Tibial artery (tissue), 4 donors: Measurements from ENCODE around the gene LAMA5.

Experiments
- DNase-seq, 2 donors: peaks; one replicate each; pipeline ENCODE4 v3.0.0-alpha.2; 2019
- H3K27ac ChIP-seq, 2 donors: fragments of 200-600 bp; sonication (generic) in 1 of 2; 1 replicate in 1 of 2; 2 replicates in 1 of 2; pipeline ENCODE4 v1.5.1; 2018 to 2019; ENCODE audit warnings: mild to moderate bottlenecking in 1 of 2
- H3K27me3 ChIP-seq, 2 donors: fragments of 200-600 bp; sonication (generic) in 1 of 2; one replicate each; pipeline versions ENCODE4 v1.5.1 to v1.6.0; 2016 to 2019
- H3K36me3 ChIP-seq, 3 donors: fragments of 200-600 bp; sonication (generic) in 2 of 3; one replicate each; pipeline ENCODE4 v1.5.1; 2016 to 2019; ENCODE audit warnings: mild to moderate bottlenecking in 2 of 3
- H3K4me1 ChIP-seq, 4 donors: fragments of 200-600 bp; sonication (generic) in 2 of 4; 1 replicate in 3 of 4; 2 replicates in 1 of 4; pipeline ENCODE4 v1.5.1; 2016 to 2019
- H3K4me3 ChIP-seq, 2 donors: fragments of 200-600 bp; sonication (generic) in 1 of 2; 1 replicate in 1 of 2; 2 replicates in 1 of 2; pipeline ENCODE4 v1.5.1; 2018 to 2019; ENCODE audit warnings: mild to moderate bottlenecking in 2 of 2
- H3K9me3 ChIP-seq, 3 donors: fragments of 200-600 bp; sonication (generic) in 1 of 3; one replicate each; pipeline ENCODE4 v1.5.1; 2016 to 2019
- CTCF ChIP-seq, 2 experiments: fragments of 200-600 bp in 1 of 2; fragments of 450-650 bp in 1 of 2; IDR thresholded peaks; one replicate each; pipeline ENCODE4 v1.5.1; 2017 to 2019; ENCODE audit warnings: antibody characterized with exemption in 2 of 2, mild to moderate bottlenecking in 1 of 2, moderate library complexity in 1 of 2
- intact Hi-C: fragments of 100-400 bp; cut with DNase I; formaldehyde crosslinking; loops from one replicate; pipeline ENCODE4 v1.15.0; 2023; ENCODE audit warnings: low total_unique reads

The LAMA5 gene

DNA sequence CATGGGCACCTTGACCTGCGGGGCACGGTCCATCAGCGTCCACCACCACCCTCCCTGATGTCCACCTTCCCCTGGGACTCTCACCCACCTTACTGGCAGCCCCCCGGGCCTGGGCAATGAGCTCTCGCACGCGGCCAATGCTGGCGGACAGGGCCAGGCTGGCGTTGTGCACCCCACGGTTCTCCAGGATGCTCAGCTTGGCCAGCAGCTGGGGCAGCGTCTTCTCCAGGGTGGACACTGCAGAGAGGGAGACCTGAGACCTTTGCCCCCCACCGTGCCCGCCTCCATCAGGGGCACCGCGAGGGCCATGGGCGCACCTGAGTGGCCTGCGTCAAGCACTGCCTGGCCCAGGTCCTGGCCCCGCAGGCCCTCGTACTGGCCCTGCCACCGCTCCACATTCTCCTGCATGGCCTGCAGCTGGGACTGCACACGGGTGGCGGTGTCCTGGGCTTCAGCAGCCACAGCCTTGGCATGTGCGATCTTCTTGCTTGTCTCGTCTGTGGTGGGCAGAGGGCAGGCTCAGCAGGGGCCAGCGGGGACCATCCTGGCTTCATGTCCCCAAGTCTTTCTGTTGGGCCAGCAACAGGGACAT, 52.3 kb downstream of the LAMA5 start:
- DNase-seq: no peak
- Histone ChIP-seq H3K4me3 (no peak overlapping the region), H3K36me3 (peaks cover 91 to 95% (median 92%) of the 10 kb centered on the region in 3 donors), H3K9me3 (no peaks in the 10 kb centered on the region), H3K27ac (no peak overlapping the region), H3K4me1 (no peaks in the 10 kb centered on the region), H3K27me3 (no peaks in the 10 kb centered on the region)
- no peak for TF ChIP-seq CTCF (IDR thresholded peaks at IDR 0.05)
- intact Hi-C loops: loop anchor here (5.0 kb wide), 1 partner anchor 37 kb away; no protein-coding TSS in a partner anchor

DNA sequence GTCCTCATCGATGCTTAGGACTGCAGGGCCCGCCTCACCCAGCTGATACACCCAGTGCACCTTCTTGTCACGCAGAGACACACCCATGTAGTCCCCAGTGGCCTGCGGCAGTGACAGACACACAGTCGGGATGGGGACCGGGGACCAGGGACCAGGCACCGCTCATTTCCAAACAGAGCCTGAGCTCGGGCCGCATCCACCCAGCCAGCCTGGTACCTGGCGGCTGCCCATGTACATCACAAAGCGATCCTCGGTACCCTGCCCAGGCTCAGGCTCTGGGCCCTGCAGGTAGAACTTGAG, 52.8 kb downstream of the LAMA5 start:
- Histone ChIP-seq H3K27ac (no peak overlapping the region), H3K36me3 (peaks cover 91 to 95% (median 92%) of the 10 kb centered on the region in 3 donors), H3K4me1 (no peaks in the 10 kb centered on the region), H3K27me3 (no peaks in the 10 kb centered on the region), H3K4me3 (no peak overlapping the region), H3K9me3 (no peaks in the 10 kb centered on the region)
- DNase-seq: no peak
- intact Hi-C loops: no loop called here
- TF ChIP-seq CTCF (IDR thresholded peaks at IDR 0.05): no peak

- H3K27ac ChIP-seq: no peak overlapping the region
- TF ChIP-seq CTCF (IDR thresholded peaks at IDR 0.05): no peak
- H3K9me3 ChIP-seq: no peaks in the 10 kb centered on the region
- no peak overlapping the region for H3K4me3 ChIP-seq
- H3K4me1 ChIP-seq: no peaks in the 10 kb centered on the region
- no peaks in the 10 kb centered on the region for H3K27me3 ChIP-seq
- peaks cover 89 to 95% (median 92%) of the 10 kb centered on the region in 3 donors for H3K36me3 ChIP-seq
- no peak for DNase-seq
- intact Hi-C loops: no loop called here
Measured at GRCh38 chr20:62313460-62314338, 53.4 kb downstream of the LAMA5 start.

DNA sequence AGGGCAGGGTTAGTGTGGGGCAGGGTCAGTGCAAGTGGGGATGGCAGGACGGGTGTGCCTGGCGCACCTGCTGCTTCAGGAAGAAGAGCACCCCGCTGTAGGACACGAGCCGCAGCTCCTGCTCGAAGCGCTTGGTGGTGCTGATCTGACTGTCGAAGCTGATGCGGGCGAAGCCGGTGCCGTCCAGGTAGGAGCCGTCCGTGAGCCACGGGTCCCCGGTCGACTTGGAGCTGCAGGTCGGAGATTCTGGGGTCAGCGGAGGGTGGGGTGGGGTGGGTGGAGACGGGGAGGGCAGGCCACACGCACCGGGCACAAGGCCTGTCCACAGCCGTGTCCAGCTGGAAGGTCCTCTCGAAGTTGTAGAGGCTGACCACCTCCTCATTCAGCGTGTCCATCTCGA, 54.1 kb downstream of the LAMA5 start:
- Histone ChIP-seq H3K27ac (no peak overlapping the region), H3K36me3 (peaks cover 91 to 96% (median 95%) of the 10 kb centered on the region in 3 donors), H3K4me1 (no peaks in the 10 kb centered on the region), H3K9me3 (no peaks in the 10 kb centered on the region), H3K27me3 (no peaks in the 10 kb centered on the region), H3K4me3 (no peak overlapping the region)
- intact Hi-C loops: no loop called here
- no peak for DNase-seq
- TF ChIP-seq CTCF (IDR thresholded peaks at IDR 0.05): no peak

DNA sequence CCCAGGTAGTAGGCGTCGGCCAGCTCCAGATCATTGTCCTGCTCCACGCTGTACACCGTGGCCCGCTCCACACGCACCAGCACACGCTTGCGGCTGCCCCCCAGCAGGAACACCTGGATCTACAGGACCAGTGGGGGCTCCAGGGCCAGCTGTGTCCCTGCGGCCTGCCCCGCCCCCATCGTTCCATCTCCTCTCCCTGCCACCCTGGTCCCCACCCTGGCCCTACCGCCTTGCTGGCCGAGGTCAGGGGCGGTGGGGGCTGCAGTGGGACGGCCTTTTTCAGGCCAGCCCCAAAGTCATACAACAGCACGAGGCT, 54.5 kb downstream of the LAMA5 start:
- DNase-seq: no peak
- Histone ChIP-seq H3K27me3 (no peaks in the 10 kb centered on the region), H3K4me1 (no peaks in the 10 kb centered on the region), H3K27ac (no peak overlapping the region), H3K4me3 (no peak overlapping the region), H3K36me3 (peaks cover 95 to 99% (median 98%) of the 10 kb centered on the region in 3 donors), H3K9me3 (no peaks in the 10 kb centered on the region)
- TF ChIP-seq CTCF (IDR thresholded peaks at IDR 0.05): no peak
- intact Hi-C loops: no loop called here
